H1 (cell line): ENCODE results near the gene GAS7.

ENCODE experiments used
- RAD21 ChIP-seq, 2 experiments: IDR thresholded peaks in 1 of 2; conservative IDR thresholded peaks in 1 of 2; 2 replicates each; pipeline ENCODE4 v1.6.1; 2011; ENCODE audit warnings: low read depth in 2 of 2, low read length in 2 of 2, improper control_type of control experiment in 1 of 2, inconsistent platforms in 1 of 2, mild to moderate bottlenecking in 1 of 2, moderate library complexity in 1 of 2
- SUZ12 ChIP-seq: fragments of 200-600 bp; sonication (generic); IDR thresholded peaks from 2 replicates; pipeline ENCODE4 v1.6.1; 2012; ENCODE audit warnings: mild to moderate bottlenecking, inconsistent platforms, low read length, moderate library complexity, mixed read lengths
- TF ChIP-seq, protein P1 (sequence below), 3 experiments: IDR thresholded peaks; 1 replicate in 2 of 3; 2 replicates in 1 of 3; pipeline versions ENCODE4 v1.5.1 to v1.6.1; 2011; ENCODE audit warnings: low read length in 3 of 3, mild to moderate bottlenecking in 3 of 3, inconsistent platforms in 2 of 3, low read depth in 1 of 3, moderate library complexity in 1 of 3; ENCODE audit not compliant: insufficient read depth in 1 of 3; ENCODE audit errors: control extremely low read depth in 1 of 3

DNA sequence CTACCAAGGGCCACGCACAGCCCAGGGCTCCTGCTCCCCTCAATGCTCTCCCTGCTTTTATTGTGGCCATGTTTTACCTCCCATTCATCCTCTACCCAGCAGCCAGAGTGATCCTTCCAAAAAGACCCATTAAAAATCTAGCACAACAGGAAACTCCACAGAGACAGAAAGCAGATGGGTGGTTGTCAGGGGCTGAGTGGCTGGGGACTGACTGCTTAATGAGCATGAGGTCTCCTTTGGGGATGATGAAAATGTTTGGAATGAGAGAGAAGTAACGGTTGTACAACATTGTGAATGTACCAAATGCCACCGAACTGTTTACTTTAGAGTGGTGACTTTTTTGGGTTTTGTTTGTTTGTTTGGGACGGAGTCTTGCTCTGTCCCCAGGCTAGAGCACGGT, 107.4 kb downstream of the GAS7 start:
- TF ChIP-seq RAD21 (IDR thresholded peaks at IDR 0.05 in 1 of 2, conservative IDR thresholded peaks at IDR 0.05 in 1 of 2; ENCODE audit: low read depth in 2 of 2, low read length in 2 of 2) (no peak), SUZ12 (no peak)
- TF ChIP-seq, protein P1, sequence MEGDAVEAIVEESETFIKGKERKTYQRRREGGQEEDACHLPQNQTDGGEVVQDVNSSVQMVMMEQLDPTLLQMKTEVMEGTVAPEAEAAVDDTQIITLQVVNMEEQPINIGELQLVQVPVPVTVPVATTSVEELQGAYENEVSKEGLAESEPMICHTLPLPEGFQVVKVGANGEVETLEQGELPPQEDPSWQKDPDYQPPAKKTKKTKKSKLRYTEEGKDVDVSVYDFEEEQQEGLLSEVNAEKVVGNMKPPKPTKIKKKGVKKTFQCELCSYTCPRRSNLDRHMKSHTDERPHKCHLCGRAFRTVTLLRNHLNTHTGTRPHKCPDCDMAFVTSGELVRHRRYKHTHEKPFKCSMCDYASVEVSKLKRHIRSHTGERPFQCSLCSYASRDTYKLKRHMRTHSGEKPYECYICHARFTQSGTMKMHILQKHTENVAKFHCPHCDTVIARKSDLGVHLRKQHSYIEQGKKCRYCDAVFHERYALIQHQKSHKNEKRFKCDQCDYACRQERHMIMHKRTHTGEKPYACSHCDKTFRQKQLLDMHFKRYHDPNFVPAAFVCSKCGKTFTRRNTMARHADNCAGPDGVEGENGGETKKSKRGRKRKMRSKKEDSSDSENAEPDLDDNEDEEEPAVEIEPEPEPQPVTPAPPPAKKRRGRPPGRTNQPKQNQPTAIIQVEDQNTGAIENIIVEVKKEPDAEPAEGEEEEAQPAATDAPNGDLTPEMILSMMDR (IDR thresholded peaks at IDR 0.05; ENCODE audit: control extremely low read depth in 1 of 3, insufficient read depth in 1 of 3, low read depth in 1 of 3, low read length in 3 of 3): no peak
